ENCODE measurements around the gene C12orf50. TPM values are rescaled to one million over a fixed set of nuclear protein-coding genes. Genes with fewer than 3 reads are reported as not detected.

C12orf50 gene
- total and polyA plus RNA-seq, 2 of the 13 experiments (the other 11 are each of a cell fraction or from before 2014, with no cell fraction given) = not detected

DNA sequence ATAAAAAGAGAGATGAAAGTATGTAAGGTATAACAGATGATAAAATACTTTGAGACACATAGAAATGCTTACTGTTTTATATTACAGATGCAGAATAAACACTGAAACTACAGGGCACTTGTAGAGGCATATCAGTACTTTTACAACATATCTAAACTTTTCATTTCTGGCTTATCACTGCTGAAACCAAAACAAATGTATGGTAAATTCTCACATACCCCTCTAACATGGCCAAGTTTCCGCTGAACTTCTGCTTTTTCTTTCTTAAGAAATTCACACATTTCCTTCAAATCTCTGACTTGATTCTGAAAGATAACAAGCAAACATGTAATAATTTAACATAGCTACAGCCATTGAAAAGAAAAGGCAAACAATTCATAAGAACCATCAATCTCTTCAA is 33.3 kb upstream of the C12orf50 start:
- Histone ChIP-seq H3K27ac (ENCODE audit: extremely low read length, insufficient read depth, low read length) (no peak overlapping the region), H3K4me1 (ENCODE audit: insufficient read depth, low read length) (no peaks in the 10 kb centered on the region), H3K9me3 (ENCODE audit: low read length) (no peaks in the 10 kb centered on the region), H3K79me2 (ENCODE audit: insufficient read depth, low read length) (no peaks in the 10 kb centered on the region), H3K9ac (ENCODE audit: insufficient read depth, low read depth, low read length) (no peak overlapping the region), H3K36me3 (replicated peaks in 1 of 2; ENCODE audit: control insufficient read depth in 1 of 2, insufficient read depth in 2 of 2, low read length in 2 of 2) (peaks cover 3 to 8% of the 10 kb centered on the region in 2 experiments; a peak in 2 of 5 replicates), H4K20me1 (ENCODE audit: insufficient read depth, low read length) (no peaks in the 10 kb centered on the region), H3K4me3 (replicated peaks in 1 of 3; ENCODE audit: insufficient read depth in 1 of 3, low read depth in 2 of 3, low read length in 3 of 3) (no peak overlapping the region), H2AFZ (ENCODE audit: low read length) (no peak overlapping the region), H3K4me2 (ENCODE audit: low read depth, low read length) (no peak overlapping the region), H3K27me3 (ENCODE audit: control insufficient read depth in 1 of 2, insufficient read depth in 2 of 2, low read length in 2 of 2) (no peaks in the 10 kb centered on the region)
- 98% methylated on average over 1 of the region's 1 CpG for WGBS (ENCODE audit: low lambda C conversion rate)
- ChIA-PET POLR2A (no interaction called here), CTCF (ENCODE audit: low intra/inter-chr PET ratio, low total read pairs) (no interaction called here)
- BruUV-seq (replicated peaks) = no TSS peak
- intact Hi-C loops (cut with micrococcal nuclease; ENCODE audit: unreplicated experiment) = no loop called here
- TF ChIP-seq ARNT2 (CRISPR knock-in tag; IDR thresholded peaks at IDR 0.05; ENCODE audit: low read depth) (no peak), SP2 (CRISPR knock-in tag; IDR thresholded peaks at IDR 0.05) (no peak), MYNN (CRISPR knock-in tag; IDR thresholded peaks at IDR 0.05; ENCODE audit: low read depth) (no peak), KLF9 (CRISPR knock-in tag; IDR thresholded peaks at IDR 0.05; ENCODE audit: low read depth) (no peak), ZNF205 (CRISPR knock-in tag; IDR thresholded peaks at IDR 0.05) (no peak), ZFY (CRISPR knock-in tag; IDR thresholded peaks at IDR 0.05) (no peak), ZNF484 (CRISPR knock-in tag; IDR thresholded peaks at IDR 0.05; ENCODE audit: borderline replicate concordance, low read depth) (no peak), ZSCAN12 (CRISPR knock-in tag; IDR thresholded peaks at IDR 0.05) (no peak), MBD4 (IDR thresholded peaks at IDR 0.05; ENCODE audit: borderline replicate concordance, low read length) (no peak)
- TF ChIP-seq, protein P1, sequence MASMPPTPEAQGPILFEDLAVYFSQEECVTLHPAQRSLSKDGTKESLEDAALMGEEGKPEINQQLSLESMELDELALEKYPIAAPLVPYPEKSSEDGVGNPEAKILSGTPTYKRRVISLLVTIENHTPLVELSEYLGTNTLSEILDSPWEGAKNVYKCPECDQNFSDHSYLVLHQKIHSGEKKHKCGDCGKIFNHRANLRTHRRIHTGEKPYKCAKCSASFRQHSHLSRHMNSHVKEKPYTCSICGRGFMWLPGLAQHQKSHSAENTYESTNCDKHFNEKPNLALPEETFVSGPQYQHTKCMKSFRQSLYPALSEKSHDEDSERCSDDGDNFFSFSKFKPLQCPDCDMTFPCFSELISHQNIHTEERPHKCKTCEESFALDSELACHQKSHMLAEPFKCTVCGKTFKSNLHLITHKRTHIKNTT (CRISPR knock-in tag; IDR thresholded peaks at IDR 0.05) = no peak
- in situ Hi-C loops (cut with HindIII; ENCODE audit: extremely low pct_ligation_motif_present, low pct_unique_long_range_greater_than_20kb) = no loop called here
- ATAC-seq (no peak), FAIRE-seq (no peak), DNase-seq (ENCODE audit: low spot score) (no peak)

DNA sequence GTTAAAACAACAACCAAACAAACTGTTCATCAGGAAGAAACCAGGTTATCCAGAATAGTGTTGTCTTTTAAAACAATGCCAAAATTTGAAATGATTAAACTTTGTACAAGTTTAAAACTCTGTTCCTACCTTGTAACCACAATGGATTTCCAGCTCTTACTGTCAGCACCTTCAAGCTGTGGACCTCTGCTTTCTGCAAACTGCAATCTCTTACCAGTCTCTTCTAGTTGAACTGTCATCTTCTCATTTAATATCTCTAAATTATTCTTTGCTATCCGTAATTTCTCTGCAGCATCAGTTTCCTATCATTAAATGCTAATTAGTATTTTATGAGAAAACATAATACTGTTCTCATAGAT is 29.5 kb upstream of the C12orf50 start:
- Histone ChIP-seq H3K9ac (ENCODE audit: insufficient read depth, low read depth, low read length) (no peak overlapping the region), H2AFZ (ENCODE audit: low read length) (no peak overlapping the region), H3K27ac (ENCODE audit: extremely low read length, insufficient read depth, low read length) (no peak overlapping the region), H3K4me2 (ENCODE audit: low read depth, low read length) (no peak overlapping the region), H3K4me1 (ENCODE audit: insufficient read depth, low read length) (no peaks in the 10 kb centered on the region), H3K27me3 (ENCODE audit: control insufficient read depth in 1 of 2, insufficient read depth in 2 of 2, low read length in 2 of 2) (no peaks in the 10 kb centered on the region), H4K20me1 (ENCODE audit: insufficient read depth, low read length) (no peaks in the 10 kb centered on the region), H3K79me2 (ENCODE audit: insufficient read depth, low read length) (no peaks in the 10 kb centered on the region), H3K9me3 (ENCODE audit: low read length) (no peaks in the 10 kb centered on the region), H3K36me3 (replicated peaks in 1 of 2; ENCODE audit: control insufficient read depth in 1 of 2, insufficient read depth in 2 of 2, low read length in 2 of 2) (peaks cover 3 to 10% of the 10 kb centered on the region in 2 experiments; a peak in 2 of 5 replicates), H3K4me3 (replicated peaks in 1 of 3; ENCODE audit: insufficient read depth in 1 of 3, low read depth in 2 of 3, low read length in 3 of 3) (no peak overlapping the region)
- DNase-seq (ENCODE audit: low spot score) (no peak), FAIRE-seq (no peak), ATAC-seq (no peak)
- WGBS (ENCODE audit: low lambda C conversion rate) = 96% methylated on average over 1 of the region's 1 CpG
- intact Hi-C loops (cut with micrococcal nuclease; ENCODE audit: unreplicated experiment) = no loop called here
- no peak for TF ChIP-seq RORA (CRISPR knock-in tag; IDR thresholded peaks at IDR 0.05)
- no peak for TF ChIP-seq SNAPC2 (CRISPR knock-in tag; IDR thresholded peaks at IDR 0.05)
- in situ Hi-C loops (cut with HindIII; ENCODE audit: extremely low pct_ligation_motif_present, low pct_unique_long_range_greater_than_20kb) = no loop called here
- POLR2A ChIA-PET = no interaction called here
- CTCF ChIA-PET (ENCODE audit: low intra/inter-chr PET ratio, low total read pairs) = no interaction called here
- no TSS peak for BruUV-seq (replicated peaks)
